HL-60 (cell line): ENCODE data around the gene RBX1.

ENCODE experiments used
- DNase-seq, 2 experiments: peaks; one replicate each; pipeline ENCODE4 v3.0.0-alpha.2; 2010 to 2020; ENCODE audit warnings: low read depth in 1 of 2, low spot score in 1 of 2
- H3K27ac ChIP-seq: fragments of 250-450 bp; sonication (Bioruptor Pico); replicated peaks from 2 replicates; pipeline ENCODE4 v1.5.1; 2020; ENCODE audit warnings: mild to moderate bottlenecking, moderate library complexity
- H3K27me3 ChIP-seq: fragments of 250-450 bp; sonication (Bioruptor Pico); 2 replicates; pipeline ENCODE4 v1.5.1; 2021; ENCODE audit warnings: mild to moderate bottlenecking, moderate library complexity; ENCODE audit not compliant: insufficient read depth, poor library complexity, severe bottlenecking
- H3K4me3 ChIP-seq: replicated peaks from 2 replicates; pipeline ENCODE4 v1.5.1; 2011; ENCODE audit warnings: mild to moderate bottlenecking, control low read depth, low read length; ENCODE audit not compliant: insufficient read depth
- GABPA ChIP-seq: IDR thresholded peaks from 2 replicates; pipeline ENCODE4 v1.6.1; 2012; ENCODE audit warnings: low read depth
- POLR2AphosphoS5 ChIP-seq: IDR thresholded peaks from 2 replicates; pipeline ENCODE4 v1.6.1; 2012; ENCODE audit warnings: low read depth
- SPI1 ChIP-seq: IDR thresholded peaks from 2 replicates; pipeline ENCODE4 v1.6.1; 2012; ENCODE audit warnings: low read depth, mild to moderate bottlenecking, borderline replicate concordance
- TF ChIP-seq, protein P1 (sequence below): IDR thresholded peaks from 2 replicates; pipeline ENCODE4 v1.6.1; 2012; ENCODE audit warnings: low read depth; ENCODE audit not compliant: insufficient replicate concordance
- TF ChIP-seq, protein P2 (sequence below): IDR thresholded peaks from one replicate; pipeline ENCODE4 v1.5.1; 2011; ENCODE audit warnings: low read length, control low read depth, inconsistent platforms; ENCODE audit not compliant: insufficient read depth

Gene RBX1

DNA sequence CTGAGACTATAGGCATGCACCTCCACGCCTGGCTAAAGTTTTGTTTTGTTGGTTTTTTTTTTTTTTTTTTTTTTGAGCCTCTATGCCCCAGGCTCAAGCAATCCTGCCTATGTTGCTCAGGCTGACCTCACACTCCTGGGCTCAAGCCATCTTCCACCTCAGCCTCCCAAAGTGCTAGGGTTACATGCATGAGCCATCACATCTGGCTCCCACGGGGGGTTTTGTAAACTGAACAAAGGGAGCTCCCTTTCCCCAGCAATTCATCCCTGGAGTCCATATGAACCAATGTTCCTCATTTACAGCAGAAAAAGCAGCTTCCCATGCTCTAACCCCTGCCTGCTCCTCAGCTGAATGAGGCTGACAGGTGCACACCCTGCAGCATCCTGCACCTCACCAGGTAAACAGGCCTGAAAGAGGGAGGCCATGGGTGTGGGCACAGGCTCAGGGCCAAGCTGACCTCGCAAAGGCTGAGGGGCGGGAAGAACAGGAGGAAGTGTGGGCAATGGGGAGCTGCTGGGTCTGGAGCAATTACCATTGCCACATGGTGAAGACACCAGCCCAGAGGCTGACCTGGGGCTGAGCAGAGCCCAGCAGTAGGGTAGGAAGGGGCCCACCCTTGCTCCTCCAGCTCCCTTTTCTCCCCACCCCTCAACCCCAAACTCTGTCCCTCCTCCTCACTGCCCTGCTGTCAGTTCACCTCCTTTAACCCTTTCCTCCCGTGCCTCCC lies 58.2 kb downstream of the RBX1 start:
- peak; percentile 75 to 98 for DNase-seq
- Histone ChIP-seq H3K27ac (peak overlapping the region; percentile 90), H3K4me3 (no peak overlapping the region), H3K27me3 (no peaks in the 10 kb centered on the region)
- TF ChIP-seq, protein P1, sequence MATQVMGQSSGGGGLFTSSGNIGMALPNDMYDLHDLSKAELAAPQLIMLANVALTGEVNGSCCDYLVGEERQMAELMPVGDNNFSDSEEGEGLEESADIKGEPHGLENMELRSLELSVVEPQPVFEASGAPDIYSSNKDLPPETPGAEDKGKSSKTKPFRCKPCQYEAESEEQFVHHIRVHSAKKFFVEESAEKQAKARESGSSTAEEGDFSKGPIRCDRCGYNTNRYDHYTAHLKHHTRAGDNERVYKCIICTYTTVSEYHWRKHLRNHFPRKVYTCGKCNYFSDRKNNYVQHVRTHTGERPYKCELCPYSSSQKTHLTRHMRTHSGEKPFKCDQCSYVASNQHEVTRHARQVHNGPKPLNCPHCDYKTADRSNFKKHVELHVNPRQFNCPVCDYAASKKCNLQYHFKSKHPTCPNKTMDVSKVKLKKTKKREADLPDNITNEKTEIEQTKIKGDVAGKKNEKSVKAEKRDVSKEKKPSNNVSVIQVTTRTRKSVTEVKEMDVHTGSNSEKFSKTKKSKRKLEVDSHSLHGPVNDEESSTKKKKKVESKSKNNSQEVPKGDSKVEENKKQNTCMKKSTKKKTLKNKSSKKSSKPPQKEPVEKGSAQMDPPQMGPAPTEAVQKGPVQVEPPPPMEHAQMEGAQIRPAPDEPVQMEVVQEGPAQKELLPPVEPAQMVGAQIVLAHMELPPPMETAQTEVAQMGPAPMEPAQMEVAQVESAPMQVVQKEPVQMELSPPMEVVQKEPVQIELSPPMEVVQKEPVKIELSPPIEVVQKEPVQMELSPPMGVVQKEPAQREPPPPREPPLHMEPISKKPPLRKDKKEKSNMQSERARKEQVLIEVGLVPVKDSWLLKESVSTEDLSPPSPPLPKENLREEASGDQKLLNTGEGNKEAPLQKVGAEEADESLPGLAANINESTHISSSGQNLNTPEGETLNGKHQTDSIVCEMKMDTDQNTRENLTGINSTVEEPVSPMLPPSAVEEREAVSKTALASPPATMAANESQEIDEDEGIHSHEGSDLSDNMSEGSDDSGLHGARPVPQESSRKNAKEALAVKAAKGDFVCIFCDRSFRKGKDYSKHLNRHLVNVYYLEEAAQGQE: no peak
- peak; percentile 73; the same call in 1 of the 2 replicates for TF ChIP-seq SPI1
- TF ChIP-seq, protein P2, sequence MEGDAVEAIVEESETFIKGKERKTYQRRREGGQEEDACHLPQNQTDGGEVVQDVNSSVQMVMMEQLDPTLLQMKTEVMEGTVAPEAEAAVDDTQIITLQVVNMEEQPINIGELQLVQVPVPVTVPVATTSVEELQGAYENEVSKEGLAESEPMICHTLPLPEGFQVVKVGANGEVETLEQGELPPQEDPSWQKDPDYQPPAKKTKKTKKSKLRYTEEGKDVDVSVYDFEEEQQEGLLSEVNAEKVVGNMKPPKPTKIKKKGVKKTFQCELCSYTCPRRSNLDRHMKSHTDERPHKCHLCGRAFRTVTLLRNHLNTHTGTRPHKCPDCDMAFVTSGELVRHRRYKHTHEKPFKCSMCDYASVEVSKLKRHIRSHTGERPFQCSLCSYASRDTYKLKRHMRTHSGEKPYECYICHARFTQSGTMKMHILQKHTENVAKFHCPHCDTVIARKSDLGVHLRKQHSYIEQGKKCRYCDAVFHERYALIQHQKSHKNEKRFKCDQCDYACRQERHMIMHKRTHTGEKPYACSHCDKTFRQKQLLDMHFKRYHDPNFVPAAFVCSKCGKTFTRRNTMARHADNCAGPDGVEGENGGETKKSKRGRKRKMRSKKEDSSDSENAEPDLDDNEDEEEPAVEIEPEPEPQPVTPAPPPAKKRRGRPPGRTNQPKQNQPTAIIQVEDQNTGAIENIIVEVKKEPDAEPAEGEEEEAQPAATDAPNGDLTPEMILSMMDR: no peak
- TF ChIP-seq GABPA: no peak
- TF ChIP-seq POLR2AphosphoS5: peak; percentile 82

DNA sequence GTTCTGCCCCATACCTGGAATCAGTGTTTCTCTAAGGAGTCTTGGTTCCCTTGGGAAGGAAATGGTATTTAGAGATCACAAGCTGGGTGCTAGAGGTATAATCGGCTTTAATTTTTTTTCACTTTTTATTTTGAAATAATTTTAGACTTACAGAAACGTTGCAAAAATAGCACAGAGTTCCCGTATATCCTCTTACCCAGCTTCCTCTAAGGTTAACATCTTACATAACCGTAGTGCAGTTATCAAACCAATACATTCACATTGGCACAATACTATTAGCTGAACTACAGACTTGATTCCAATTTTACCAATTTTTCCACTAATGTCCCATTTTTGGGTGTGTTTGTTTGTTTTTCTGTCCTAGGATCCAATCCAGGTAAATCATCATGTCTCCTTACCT lies 63.8 kb downstream of the RBX1 start:
- Histone ChIP-seq H3K27ac (peak overlapping the region; percentile 52), H3K27me3 (no peaks in the 10 kb centered on the region), H3K4me3 (no peak overlapping the region)
- DNase-seq: no peak
- TF ChIP-seq POLR2AphosphoS5 (no peak), GABPA (no peak), SPI1 (peak; percentile 11; the same call in 1 of the 2 replicates)
- TF ChIP-seq, protein P2: no peak

DNA sequence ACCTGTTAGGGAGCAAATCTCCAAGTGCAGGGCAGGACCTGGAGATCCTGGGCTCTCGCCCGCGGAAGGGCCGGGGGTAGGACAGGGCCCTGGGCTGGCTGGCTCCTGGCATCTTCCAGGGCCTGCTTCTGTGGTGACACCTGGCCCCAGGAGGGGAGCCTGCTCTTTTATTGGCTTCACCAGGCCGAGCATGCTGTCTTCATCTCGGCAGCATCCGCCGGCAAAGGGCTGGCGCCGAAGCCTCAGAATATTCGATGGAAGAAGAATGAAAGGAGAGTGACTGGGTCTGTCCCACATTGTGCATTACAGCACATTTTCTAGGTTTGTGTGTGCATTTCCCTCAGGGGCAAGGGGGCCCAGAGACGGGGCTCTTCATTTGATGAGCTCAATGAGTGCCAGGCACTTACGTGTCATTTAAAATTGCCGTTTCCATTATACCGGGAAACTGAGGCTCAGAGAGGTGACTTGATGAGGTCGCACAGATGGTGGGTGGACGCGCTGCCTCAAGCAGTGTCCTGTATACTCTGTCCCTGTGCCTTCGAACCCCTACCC lies 70.0 kb downstream of the RBX1 start:
- DNase-seq: no peak
- Histone ChIP-seq H3K27ac (peak overlapping the region; percentile 90), H3K4me3 (peak overlapping the region; percentile 60), H3K27me3 (no peaks in the 10 kb centered on the region)
- TF ChIP-seq POLR2AphosphoS5 (no peak; the same call in 1 of the 2 replicates), GABPA (no peak)
- TF ChIP-seq, protein P2: no peak
- TF ChIP-seq, protein P1: no peak
